ENCODE measurements around the gene SLC16A10.
"Not testable (repeated sequence)": the region's sequence is repeated elsewhere in the genome, so short reads cannot be mapped to it uniquely, and the experiment has no call there.

SLC16A10 gene

DNA sequence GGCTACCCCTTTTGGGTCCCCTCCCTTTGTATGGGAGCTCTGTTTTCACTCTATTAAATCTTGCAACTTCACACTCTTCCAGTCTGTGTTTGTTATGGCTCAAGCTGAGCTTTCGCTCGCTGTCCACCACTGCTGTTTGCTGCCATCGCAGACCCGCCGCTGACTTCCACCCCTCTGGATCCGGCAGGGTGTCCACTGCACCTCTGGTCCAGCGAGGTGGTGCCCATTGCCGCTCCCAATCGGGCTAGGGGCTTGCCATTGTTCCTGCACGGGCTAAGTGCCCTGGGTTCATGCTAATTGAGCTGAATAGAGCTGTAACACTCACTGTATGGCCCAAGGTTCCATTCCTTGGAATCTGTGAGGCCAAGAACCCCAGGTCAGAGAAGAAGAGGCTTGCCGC is 43.7 kb downstream of the SLC16A10 start:
- not testable (repeated sequence) for H3K9me3 Mint-ChIP-seq; H3K36me3 Mint-ChIP-seq (ENCODE audit: low read depth); H3K4me1 Mint-ChIP-seq (ENCODE audit: low read depth); H3K27me3 Mint-ChIP-seq (ENCODE audit: low read depth); DNase-seq (ENCODE audit: low spot score); H3K27ac Mint-ChIP-seq; H3K4me3 Mint-ChIP-seq

- not testable (repeated sequence) for H3K27me3 Mint-ChIP-seq (ENCODE audit: low read depth); DNase-seq (ENCODE audit: low spot score); H3K27ac Mint-ChIP-seq; H3K4me3 Mint-ChIP-seq; H3K36me3 Mint-ChIP-seq (ENCODE audit: low read depth); H3K9me3 Mint-ChIP-seq; H3K4me1 Mint-ChIP-seq (ENCODE audit: low read depth)
Observed at GRCh38 chr6:111132669-111133068, 45.4 kb downstream of the SLC16A10 start.

- not testable (repeated sequence) for H3K4me1 Mint-ChIP-seq (ENCODE audit: low read depth); H3K36me3 Mint-ChIP-seq (ENCODE audit: low read depth); H3K4me3 Mint-ChIP-seq; H3K9me3 Mint-ChIP-seq; DNase-seq (ENCODE audit: low spot score); H3K27ac Mint-ChIP-seq; H3K27me3 Mint-ChIP-seq (ENCODE audit: low read depth)
Observed at GRCh38 chr6:111134236-111134869, 47.0 kb downstream of the SLC16A10 start.

DNA sequence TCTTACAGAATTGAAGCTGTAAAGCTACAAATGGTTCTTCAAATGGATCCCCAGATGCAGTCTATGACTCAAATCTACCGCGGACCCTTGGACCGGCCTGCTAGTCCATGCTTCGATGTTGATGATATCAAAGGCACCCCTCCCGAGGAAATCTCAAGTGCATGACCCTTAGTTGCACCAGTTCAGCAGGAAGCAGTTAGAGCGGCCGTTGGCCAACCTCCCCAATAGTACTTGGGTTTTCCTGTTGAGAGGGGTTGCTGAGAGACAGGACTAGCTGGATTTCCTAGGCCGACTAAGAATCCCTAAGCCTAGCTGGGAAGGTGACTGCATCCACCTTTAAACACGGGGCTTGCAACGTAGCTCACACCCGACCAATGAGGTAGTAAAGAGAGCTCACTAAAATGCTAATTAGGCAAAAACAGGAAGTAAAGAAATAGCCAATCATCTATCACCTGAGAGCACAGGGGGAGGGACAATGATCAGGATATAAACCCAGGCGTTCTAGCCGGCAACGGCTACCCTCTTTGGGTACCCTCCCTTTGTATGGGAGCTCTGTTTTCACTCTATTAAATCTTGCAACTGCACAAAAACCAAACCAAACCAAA is 50.3 kb downstream of the SLC16A10 start:
- not testable (repeated sequence) for H3K36me3 Mint-ChIP-seq (ENCODE audit: low read depth); H3K27me3 Mint-ChIP-seq (ENCODE audit: low read depth); H3K27ac Mint-ChIP-seq; H3K4me3 Mint-ChIP-seq; DNase-seq (ENCODE audit: low spot score); H3K9me3 Mint-ChIP-seq; H3K4me1 Mint-ChIP-seq (ENCODE audit: low read depth)

DNA sequence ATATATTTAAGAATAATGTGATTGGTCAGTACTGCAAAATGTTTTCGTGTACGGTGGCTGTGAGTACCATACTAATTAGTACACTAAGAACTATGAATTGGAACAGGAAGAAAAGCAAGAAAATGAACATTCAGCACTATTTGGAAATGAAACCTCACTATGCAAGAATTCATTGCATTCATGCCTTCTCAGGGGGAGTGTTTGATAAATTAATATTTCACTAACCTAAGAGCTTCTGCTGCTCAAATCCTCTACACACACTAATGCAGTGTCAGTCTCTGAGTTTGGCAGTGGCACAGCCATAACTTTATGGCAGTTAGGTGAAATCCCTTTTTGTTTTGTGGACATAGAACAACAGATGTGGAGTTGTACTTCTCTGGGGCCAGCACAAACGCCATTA is 60.1 kb downstream of the SLC16A10 start:
- Mint-ChIP-seq H3K36me3 (ENCODE audit: low read depth) (no peaks in the 10 kb centered on the region), H3K4me3 (no peak overlapping the region), H3K27me3 (ENCODE audit: low read depth) (peaks cover 14% of the 10 kb centered on the region), H3K4me1 (ENCODE audit: low read depth) (no peaks in the 10 kb centered on the region), H3K9me3 (peaks cover 7% of the 10 kb centered on the region), H3K27ac (no peak overlapping the region)
- no peak for DNase-seq (ENCODE audit: low spot score)

DNA sequence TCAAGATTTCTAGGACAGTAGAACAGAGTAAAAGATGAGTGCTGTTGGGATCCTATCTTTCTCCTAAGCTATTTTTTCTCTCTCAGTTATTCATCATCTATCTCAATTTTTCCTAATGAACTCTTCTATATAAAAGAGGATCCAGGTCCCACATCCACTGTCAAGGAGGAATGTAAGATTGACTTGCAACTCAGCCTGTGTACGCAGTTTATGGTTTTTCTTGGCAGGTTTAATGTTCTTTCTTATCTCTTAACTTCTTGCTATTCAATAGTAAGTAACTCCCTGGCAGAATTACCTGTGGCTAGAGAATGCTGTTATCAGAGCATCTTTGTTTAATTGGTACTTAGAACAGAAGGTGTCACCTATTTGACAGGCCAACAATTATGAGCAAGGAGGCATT is 60.8 kb downstream of the SLC16A10 start:
- H3K4me1 Mint-ChIP-seq (ENCODE audit: low read depth), result no peaks in the 10 kb centered on the region
- DNase-seq (ENCODE audit: low spot score), result no peak
- H3K27me3 Mint-ChIP-seq (ENCODE audit: low read depth), result peaks cover 18% of the 10 kb centered on the region
- H3K4me3 Mint-ChIP-seq, result no peak overlapping the region
- H3K9me3 Mint-ChIP-seq, result peaks cover 7% of the 10 kb centered on the region
- H3K27ac Mint-ChIP-seq, result no peak overlapping the region
- no peaks in the 10 kb centered on the region for H3K36me3 Mint-ChIP-seq (ENCODE audit: low read depth)

- Mint-ChIP-seq H3K9me3 (peaks cover 6% of the 10 kb centered on the region), H3K4me3 (no peak overlapping the region), H3K27ac (no peak overlapping the region), H3K27me3 (ENCODE audit: low read depth) (peaks cover 23% of the 10 kb centered on the region), H3K36me3 (ENCODE audit: low read depth) (no peaks in the 10 kb centered on the region), H3K4me1 (ENCODE audit: low read depth) (peaks cover 6% of the 10 kb centered on the region)
- DNase-seq (ENCODE audit: low spot score), result no peak
Observed at GRCh38 chr6:111150577-111150976, 63.3 kb downstream of the SLC16A10 start.

GRCh38 chr6:111154981-111155380 is 67.7 kb downstream of the SLC16A10 start:
- peaks cover 11% of the 10 kb centered on the region for H3K9me3 Mint-ChIP-seq
- peaks cover 13% of the 10 kb centered on the region for H3K4me1 Mint-ChIP-seq (ENCODE audit: low read depth)
- peaks cover 1% of the 10 kb centered on the region for H3K36me3 Mint-ChIP-seq (ENCODE audit: low read depth)
- H3K4me3 Mint-ChIP-seq, result no peak overlapping the region
- peak; percentile 18 for DNase-seq (ENCODE audit: low spot score)
- H3K27ac Mint-ChIP-seq, result no peak overlapping the region
- H3K27me3 Mint-ChIP-seq (ENCODE audit: low read depth), result peaks cover 22% of the 10 kb centered on the region

- no peak overlapping the region for H3K4me3 Mint-ChIP-seq
- peaks cover 13% of the 10 kb centered on the region for H3K4me1 Mint-ChIP-seq (ENCODE audit: low read depth)
- no peak overlapping the region for H3K27ac Mint-ChIP-seq
Observed at GRCh38 chr6:111157412-111157811, 70.1 kb downstream of the SLC16A10 start.

DNA sequence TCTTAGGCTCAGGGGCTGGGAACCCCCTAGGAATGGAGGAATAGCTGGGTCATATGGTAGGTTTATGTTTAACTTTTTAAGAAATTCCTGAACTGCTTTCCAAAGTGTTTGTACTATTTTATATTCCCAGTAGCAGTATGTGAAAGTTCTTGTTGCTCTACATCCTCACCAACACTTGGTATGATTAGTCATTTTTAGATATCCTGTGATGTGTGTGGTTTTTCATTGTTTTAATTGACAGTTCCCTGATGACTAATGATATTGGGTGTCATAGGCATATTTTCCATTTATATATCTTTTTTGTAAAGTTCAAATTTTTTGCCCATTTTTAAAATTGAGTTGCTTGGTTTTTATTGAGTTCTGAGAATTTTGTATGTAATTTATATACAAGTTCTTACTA is 72.3 kb downstream of the SLC16A10 start:
- H3K27ac Mint-ChIP-seq, result no peak overlapping the region
- DNase-seq (ENCODE audit: low spot score), result no peak
- peaks cover 29% of the 10 kb centered on the region for H3K9me3 Mint-ChIP-seq
- H3K36me3 Mint-ChIP-seq (ENCODE audit: low read depth), result peaks cover 10% of the 10 kb centered on the region
- H3K4me1 Mint-ChIP-seq (ENCODE audit: low read depth), result peaks cover 11% of the 10 kb centered on the region
- no peak overlapping the region for H3K4me3 Mint-ChIP-seq
- peaks cover 6% of the 10 kb centered on the region for H3K27me3 Mint-ChIP-seq (ENCODE audit: low read depth)

More at GRCh38 chr6:111157412-111157811, 70.1 kb downstream of the SLC16A10 start:
- Mint-ChIP-seq H3K9me3 (peaks cover 18% of the 10 kb centered on the region), H3K36me3 (ENCODE audit: low read depth) (peaks cover 6% of the 10 kb centered on the region), H3K27me3 (ENCODE audit: low read depth) (peaks cover 12% of the 10 kb centered on the region)
- no peak for DNase-seq (ENCODE audit: low spot score)

DNA sequence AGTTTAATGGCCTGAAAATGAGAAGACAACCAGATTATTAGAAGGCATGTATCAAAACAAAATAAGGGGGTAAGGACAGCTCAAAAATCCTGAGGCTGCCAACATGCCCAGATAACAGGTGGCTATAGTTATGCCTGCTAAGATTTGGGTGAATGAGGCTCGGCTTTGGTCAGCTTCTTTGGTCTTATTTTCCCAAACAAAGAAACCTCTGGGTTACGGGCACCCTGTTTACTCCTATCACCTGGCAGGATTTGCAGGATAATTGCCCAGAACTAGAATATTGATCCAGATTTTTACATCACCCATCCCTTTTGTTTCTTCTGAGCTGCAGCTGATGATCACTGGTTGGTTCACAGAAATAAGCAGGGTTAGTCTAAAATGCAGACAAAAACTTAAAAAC is 74.3 kb downstream of the SLC16A10 start:
- Mint-ChIP-seq H3K27me3 (ENCODE audit: low read depth) (no peaks in the 10 kb centered on the region), H3K36me3 (ENCODE audit: low read depth) (peaks cover 10% of the 10 kb centered on the region), H3K27ac (no peak overlapping the region), H3K9me3 (peaks cover 38% of the 10 kb centered on the region), H3K4me1 (ENCODE audit: low read depth) (peaks cover 3% of the 10 kb centered on the region), H3K4me3 (no peak overlapping the region)
- no peak for DNase-seq (ENCODE audit: low spot score)

- Mint-ChIP-seq H3K27me3 (ENCODE audit: low read depth) (no peaks in the 10 kb centered on the region), H3K9me3 (peaks cover 38% of the 10 kb centered on the region), H3K27ac (no peak overlapping the region), H3K4me3 (no peak overlapping the region), H3K4me1 (ENCODE audit: low read depth) (peaks cover 3% of the 10 kb centered on the region), H3K36me3 (ENCODE audit: low read depth) (peaks cover 10% of the 10 kb centered on the region)
- DNase-seq (ENCODE audit: low spot score), result no peak
Observed at GRCh38 chr6:111162504-111162903, 75.2 kb downstream of the SLC16A10 start.

GRCh38 chr6:111171577-111172400 is 84.5 kb downstream of the SLC16A10 start:
- no peaks in the 10 kb centered on the region for H3K27me3 Mint-ChIP-seq (ENCODE audit: low read depth)
- no peak for DNase-seq (ENCODE audit: low spot score)
- peaks cover 17% of the 10 kb centered on the region for H3K4me1 Mint-ChIP-seq (ENCODE audit: low read depth)
- no peaks in the 10 kb centered on the region for H3K9me3 Mint-ChIP-seq
- H3K36me3 Mint-ChIP-seq (ENCODE audit: low read depth), result no peaks in the 10 kb centered on the region
- no peak overlapping the region for H3K27ac Mint-ChIP-seq
- no peak overlapping the region for H3K4me3 Mint-ChIP-seq

- H3K36me3 Mint-ChIP-seq (ENCODE audit: low read depth), result no peaks in the 10 kb centered on the region
- H3K4me3 Mint-ChIP-seq, result no peak overlapping the region
- DNase-seq (ENCODE audit: low spot score), result no peak
- H3K27ac Mint-ChIP-seq, result no peak overlapping the region
- peaks cover 17% of the 10 kb centered on the region for H3K4me1 Mint-ChIP-seq (ENCODE audit: low read depth)
- H3K27me3 Mint-ChIP-seq (ENCODE audit: low read depth), result no peaks in the 10 kb centered on the region
- no peaks in the 10 kb centered on the region for H3K9me3 Mint-ChIP-seq
Observed at GRCh38 chr6:111172563-111172962, 85.3 kb downstream of the SLC16A10 start.
